ENCODE results near the gene UCN2. TPM values are rescaled to one million over a fixed set of nuclear protein-coding genes. Genes with fewer than 3 reads are reported as not detected.
A peak's percentile ranks its signal among the peaks of the same experiment; 100 is the strongest.

The UCN2 gene
- total RNA-seq, 1 donor from 2014 or later, result 0.19 TPM

DNA sequence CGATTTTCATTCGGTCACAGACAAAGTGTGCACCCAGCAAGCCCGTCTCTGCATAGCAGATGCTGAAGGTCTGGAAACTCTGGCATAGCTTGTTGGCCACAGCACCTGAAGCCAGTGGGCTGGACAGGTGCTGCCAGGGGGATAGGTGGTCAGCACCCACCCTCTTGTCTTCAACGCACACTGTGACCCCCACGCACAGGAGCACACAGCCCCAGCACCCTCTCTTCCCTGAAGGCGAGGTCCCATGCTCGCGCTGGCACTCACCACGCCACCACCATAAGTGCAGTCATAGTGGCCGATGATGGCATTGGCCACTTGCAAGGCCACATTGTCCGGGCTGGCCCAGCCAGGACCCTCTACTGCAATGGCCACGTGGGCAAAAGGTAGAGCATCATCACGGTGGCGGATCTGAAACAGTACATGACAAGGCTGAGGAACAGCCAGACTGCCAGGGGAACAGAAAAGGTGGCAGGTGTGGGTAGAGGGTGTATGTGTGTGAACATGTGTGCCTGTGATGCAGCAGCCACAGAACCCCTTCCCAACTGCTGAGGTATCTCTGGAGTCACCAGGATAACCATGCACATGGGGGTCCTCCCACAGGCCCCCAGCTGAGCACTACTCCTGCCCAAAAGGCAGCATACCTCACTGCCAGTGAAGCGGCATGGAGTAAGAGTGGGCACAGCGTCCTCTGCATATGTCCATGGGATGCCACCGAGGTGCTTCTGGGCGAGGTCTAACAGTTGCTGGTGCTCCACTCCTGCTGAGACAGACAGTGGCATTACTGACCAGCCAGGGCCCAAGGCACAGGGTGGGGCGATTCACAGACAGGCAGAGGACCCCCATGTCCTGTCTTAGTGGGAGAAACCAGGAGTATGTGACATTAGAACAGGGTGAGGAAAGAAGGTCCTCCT lies 37.4 kb upstream of the UCN2 start:
- TF ChIP-seq, protein P1, sequence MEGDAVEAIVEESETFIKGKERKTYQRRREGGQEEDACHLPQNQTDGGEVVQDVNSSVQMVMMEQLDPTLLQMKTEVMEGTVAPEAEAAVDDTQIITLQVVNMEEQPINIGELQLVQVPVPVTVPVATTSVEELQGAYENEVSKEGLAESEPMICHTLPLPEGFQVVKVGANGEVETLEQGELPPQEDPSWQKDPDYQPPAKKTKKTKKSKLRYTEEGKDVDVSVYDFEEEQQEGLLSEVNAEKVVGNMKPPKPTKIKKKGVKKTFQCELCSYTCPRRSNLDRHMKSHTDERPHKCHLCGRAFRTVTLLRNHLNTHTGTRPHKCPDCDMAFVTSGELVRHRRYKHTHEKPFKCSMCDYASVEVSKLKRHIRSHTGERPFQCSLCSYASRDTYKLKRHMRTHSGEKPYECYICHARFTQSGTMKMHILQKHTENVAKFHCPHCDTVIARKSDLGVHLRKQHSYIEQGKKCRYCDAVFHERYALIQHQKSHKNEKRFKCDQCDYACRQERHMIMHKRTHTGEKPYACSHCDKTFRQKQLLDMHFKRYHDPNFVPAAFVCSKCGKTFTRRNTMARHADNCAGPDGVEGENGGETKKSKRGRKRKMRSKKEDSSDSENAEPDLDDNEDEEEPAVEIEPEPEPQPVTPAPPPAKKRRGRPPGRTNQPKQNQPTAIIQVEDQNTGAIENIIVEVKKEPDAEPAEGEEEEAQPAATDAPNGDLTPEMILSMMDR (IDR thresholded peaks at IDR 0.05; ENCODE audit: borderline replicate concordance), result no peak
- peak overlapping the region; percentile 21 for H3K4me3 ChIP-seq
- H3K4me1 ChIP-seq, result peaks cover 100% of the 10 kb centered on the region
- no peaks in the 10 kb centered on the region for H3K9me3 ChIP-seq (replicated peaks)
- intact Hi-C loops (cut with micrococcal nuclease), result no loop called here
- no peak for DNase-seq
- H3K27ac ChIP-seq (replicated peaks), result peak overlapping the region; percentile 95
- H3K27me3 ChIP-seq (ENCODE audit: low read depth), result no peaks in the 10 kb centered on the region
- H3K36me3 ChIP-seq, result peaks cover 72% of the 10 kb centered on the region

- no peaks in the 10 kb centered on the region for H3K9me3 ChIP-seq (replicated peaks)
- H3K4me3 ChIP-seq, result peak overlapping the region; percentile 40
- intact Hi-C loops (cut with micrococcal nuclease), result no loop called here
- H3K27me3 ChIP-seq (ENCODE audit: low read depth), result peaks cover 4% of the 10 kb centered on the region
- peaks cover 59% of the 10 kb centered on the region for H3K36me3 ChIP-seq
- no peak for DNase-seq
- peak overlapping the region; percentile 95 for H3K27ac ChIP-seq (replicated peaks)
- TF ChIP-seq, protein P1 (IDR thresholded peaks at IDR 0.05; ENCODE audit: borderline replicate concordance), result no peak
- peaks cover 100% of the 10 kb centered on the region for H3K4me1 ChIP-seq
These were observed 36.1 kb upstream of the UCN2 start for GRCh38 chr3:48599509-48600285.

DNA sequence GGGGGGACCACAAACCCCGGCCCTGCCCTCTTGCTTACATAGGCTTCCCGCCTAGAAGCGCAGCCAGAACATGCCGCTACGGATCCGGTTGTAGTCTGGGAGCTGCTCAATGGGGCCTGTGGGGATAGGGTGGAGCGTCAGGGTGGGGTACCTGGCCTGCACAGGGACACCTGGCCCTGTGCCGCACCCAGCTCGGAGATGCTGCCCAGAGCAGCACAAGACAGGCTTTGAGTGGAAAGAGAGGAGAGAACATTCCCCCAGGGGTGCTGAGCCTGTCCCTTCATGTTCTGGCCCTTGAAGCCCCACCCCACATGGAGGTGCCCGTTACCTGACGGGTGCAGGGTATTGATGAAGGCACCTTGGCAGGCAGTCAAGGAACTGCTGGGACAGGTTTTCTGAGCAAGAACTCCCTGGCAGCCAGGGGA lies 35.5 kb upstream of the UCN2 start:
- no peaks in the 10 kb centered on the region for H3K9me3 ChIP-seq (replicated peaks)
- H3K4me3 ChIP-seq, result peak overlapping the region; percentile 40
- intact Hi-C loops (cut with micrococcal nuclease), result no loop called here
- H3K27ac ChIP-seq (replicated peaks), result peak overlapping the region; percentile 95
- H3K27me3 ChIP-seq (ENCODE audit: low read depth), result peaks cover 7% of the 10 kb centered on the region
- TF ChIP-seq, protein P1 (IDR thresholded peaks at IDR 0.05; ENCODE audit: borderline replicate concordance), result no peak
- H3K36me3 ChIP-seq, result peaks cover 53% of the 10 kb centered on the region
- peaks cover 99% of the 10 kb centered on the region for H3K4me1 ChIP-seq
- DNase-seq, result no peak

- intact Hi-C loops (cut with micrococcal nuclease), result no loop called here
- H3K4me1 ChIP-seq, result peaks cover 93% of the 10 kb centered on the region
- peak overlapping the region; percentile 40 for H3K4me3 ChIP-seq
These were observed 34.9 kb upstream of the UCN2 start for GRCh38 chr3:48598323-48599076.

More at GRCh38 chr3:48598323-48599076, 34.9 kb upstream of the UCN2 start:
- peaks cover 10% of the 10 kb centered on the region for H3K27me3 ChIP-seq (ENCODE audit: low read depth)
- no peaks in the 10 kb centered on the region for H3K9me3 ChIP-seq (replicated peaks)
- H3K36me3 ChIP-seq, result peaks cover 47% of the 10 kb centered on the region
- DNase-seq, result peak; percentile 70
- TF ChIP-seq, protein P1 (IDR thresholded peaks at IDR 0.05; ENCODE audit: borderline replicate concordance), result no peak
- H3K27ac ChIP-seq (replicated peaks), result peak overlapping the region; percentile 95
